SW480 (cell line): ENCODE measurements around the gene TEF.
A peak's percentile ranks its signal among the peaks of the same experiment; 100 is the strongest.
"Not testable (repeated sequence)": the region's sequence is repeated elsewhere in the genome, so short reads cannot be mapped to it uniquely, and the experiment has no call there.

ENCODE experiments used
- DNase-seq: peaks from one replicate; pipeline ENCODE4 v3.0.0-alpha.2; 2016; ENCODE audit warnings: low spot score

Gene TEF

DNA sequence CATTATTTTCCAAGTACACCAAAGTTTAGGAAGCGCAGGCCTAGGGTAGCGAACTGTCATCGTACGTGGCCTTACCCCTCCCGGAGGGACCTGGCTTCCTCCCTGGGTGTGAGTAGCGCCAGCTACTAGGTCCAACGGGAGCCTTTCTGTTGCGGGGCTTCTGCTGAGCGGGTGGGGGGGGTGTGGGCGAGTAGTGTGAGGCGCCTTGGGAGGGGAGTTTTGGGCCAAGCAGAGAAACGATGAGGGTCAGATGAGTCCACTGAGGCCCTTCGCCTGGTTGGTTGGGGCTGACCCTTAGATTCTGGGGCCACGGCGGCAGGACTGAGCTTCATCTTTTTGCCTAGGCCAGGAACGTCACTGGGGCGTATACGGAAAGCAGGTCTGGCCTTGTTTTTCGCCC lies 868 bp downstream of the TEF start:
- DNase-seq = no peak

DNA sequence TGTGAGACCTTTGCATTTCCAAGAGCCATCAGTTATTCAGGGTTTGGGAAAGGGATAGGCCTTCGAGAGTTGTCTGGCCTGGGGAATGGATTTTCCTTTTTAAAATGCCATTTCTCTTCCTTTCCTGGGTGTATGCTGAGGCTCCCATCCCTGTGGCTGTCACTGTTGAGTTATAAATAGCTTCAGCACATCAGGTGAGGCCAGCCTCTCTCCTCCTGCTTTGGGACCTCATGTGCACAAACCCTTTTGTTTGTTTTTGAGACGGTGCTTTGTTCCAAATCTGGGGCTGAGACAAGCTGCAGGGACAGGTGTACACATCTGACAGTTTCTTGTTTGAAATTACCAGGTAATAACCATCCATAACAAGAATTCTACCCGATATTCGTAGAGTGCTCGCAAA lies 1.3 kb downstream of the TEF start:
- DNase-seq = no peak

DNA sequence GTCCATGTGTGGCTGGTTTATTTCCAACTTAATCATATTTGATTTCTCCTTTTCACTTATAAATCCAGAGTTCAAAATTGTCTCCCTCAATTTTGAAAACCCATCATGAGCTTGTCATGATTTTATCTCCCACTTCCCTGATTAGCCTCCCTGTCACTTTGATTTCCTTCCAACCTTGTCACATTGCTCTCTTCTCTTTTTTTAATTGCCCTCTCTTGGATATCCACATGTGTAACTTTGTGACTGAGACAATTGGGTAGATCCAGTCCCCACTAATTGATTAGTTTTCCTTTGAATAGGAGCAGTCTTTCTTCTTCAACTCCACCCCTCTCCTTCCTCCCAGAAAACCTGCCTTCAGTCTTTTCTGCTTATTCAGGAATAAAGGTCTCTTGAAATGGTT lies 2.4 kb downstream of the TEF start:
- DNase-seq = no peak

DNA sequence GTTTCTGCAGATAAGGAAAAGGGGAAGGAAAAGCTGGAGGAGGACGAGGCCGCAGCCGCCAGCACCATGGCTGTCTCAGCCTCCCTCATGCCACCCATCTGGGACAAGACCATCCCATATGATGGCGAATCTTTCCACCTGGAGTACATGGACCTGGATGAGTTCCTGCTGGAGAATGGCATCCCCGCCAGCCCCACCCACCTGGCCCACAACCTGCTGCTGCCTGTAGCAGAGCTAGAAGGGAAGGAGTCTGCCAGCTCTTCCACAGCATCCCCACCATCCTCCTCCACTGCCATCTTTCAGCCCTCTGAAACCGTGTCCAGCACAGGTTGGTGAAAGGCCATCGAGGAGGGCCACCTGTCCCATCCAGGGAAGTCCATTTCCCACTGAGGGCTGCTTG lies 5.6 kb downstream of the TEF start:
- DNase-seq = no peak

DNA sequence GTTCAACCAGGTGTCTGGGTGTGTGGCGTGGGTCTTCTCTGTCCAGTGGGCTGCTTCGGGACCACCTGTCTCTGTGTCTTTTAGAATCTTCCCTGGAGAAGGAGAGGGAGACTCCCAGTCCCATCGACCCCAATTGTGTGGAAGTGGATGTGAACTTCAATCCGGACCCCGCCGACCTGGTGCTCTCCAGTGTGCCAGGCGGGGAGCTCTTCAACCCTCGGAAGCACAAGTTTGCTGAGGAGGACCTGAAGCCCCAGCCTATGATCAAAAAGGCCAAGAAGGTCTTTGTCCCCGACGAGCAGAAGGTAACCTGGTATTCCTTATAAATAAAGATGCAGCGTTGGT lies 12.2 kb downstream of the TEF start:
- DNase-seq = no peak

DNA sequence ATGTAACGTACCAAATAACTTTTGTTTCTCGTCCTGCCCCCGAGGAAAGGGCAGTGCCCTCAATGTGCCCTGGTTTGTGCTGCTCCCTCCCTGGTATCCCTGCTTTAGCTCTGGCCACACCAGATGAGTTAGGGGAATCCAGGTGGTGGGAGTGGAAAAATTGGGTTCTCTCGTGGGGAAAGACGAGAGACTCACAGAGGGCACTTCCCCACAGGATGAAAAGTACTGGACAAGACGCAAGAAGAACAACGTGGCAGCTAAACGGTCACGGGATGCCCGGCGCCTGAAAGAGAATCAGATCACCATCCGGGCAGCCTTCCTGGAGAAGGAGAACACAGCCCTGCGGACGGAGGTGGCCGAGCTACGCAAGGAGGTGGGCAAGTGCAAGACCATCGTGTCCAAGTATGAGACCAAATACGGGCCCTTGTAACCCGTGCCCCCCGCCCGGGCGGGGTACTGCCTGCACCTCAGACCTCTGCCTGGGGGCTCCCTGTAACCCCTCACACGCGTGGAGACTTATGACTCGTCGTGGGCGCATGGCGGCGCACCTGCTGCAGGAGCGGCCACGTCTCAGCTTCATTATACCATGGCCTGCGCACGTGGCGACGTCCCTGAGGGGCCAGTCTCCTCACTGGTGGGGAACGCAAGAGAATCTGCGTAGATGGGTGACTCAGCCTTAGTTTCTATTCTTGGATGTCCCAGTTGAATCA lies 13.9 kb downstream of the TEF start:
- no peak for DNase-seq

DNA sequence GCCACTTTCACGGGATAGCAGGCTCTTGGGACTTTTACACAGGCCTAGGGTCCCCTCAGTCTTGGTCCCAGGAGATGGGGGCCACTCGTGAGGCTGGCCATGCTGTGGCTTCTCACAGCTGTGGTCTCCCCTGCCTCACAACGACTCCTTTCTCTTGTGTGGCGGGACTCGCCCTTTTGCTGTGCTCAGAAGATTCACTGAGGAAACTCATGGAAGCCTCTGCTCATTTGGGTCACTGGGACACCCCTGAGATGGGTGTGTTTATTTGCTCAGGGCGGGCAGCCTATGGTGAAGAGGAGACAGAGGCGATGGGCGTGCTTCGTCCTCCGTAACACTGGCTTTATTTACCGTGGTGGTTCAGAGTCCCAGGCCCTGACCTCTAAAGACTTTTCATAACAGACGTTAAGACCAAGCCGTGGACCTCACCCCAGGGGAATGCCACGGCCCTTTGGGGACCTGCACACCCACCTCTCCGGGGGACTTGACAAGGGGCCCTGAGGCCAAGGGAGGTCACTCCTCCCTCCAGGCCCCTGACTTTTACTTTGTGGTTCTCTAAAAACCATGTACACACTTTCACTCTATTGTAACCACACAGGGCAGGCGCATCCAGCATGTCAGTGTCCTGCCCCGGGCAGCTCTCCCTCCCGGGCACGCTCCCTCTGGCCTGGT lies 15.5 kb downstream of the TEF start:
- no peak for DNase-seq

DNA sequence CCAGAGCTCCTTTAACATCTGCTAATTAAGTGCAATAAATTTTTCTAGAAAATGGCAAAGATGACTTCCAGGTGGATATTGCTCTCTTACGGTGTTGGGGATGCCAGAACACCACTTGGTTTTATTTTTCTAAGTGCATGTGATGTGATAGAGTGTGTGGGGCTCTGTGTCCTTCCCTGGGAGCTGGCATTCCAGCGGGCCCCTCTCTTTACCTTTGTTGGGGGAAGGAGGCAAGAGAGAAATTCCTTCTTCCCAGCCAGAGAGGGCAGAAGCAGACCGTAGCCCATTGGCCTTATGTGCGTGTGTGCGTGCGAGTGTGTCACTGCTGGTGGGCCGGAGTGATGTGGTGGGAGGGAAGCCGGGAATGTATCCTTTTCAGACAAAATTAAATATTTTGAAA lies 17.2 kb downstream of the TEF start:
- DNase-seq = no peak

DNA sequence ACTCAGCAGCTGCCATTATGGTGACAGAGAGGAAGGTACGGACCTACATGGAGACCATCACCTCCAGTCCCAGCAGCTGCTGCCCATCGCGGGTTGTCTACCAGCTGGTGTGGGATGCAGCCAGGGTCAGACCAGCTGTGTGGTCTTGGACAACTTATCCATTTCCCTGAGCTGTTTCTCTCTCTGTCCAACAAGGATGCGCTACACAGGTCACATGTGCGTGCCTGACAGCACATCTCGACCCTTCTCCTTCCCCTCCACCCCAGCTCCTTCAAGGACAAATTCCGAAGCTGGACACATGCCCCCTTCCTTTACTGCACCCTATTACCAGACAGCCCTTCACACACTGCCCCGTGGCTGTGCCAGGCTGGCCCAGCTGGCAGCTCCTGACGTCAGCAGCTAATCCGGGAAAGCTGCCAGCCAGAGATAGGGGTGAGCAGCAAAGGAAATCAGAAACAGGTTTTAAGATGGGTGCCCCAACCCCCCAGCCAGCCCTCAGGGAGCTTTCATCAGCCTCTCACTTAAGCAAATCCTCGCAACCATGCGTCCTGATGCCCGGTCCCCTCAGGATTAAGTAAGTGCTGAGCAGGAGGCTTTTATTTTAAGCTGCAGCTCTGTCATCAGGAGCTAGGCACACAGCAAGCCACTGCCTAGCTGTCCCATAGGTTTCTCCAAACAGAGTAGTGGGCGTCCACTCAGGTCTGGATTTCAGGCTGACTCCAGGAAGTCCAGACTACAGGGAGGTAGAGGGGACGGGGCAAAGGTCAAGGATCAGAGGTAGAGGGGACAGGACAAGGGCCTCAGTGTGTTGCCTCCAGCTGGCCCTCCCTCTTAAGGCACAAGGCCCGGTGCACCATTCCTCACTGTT lies 20.3 kb downstream of the TEF start:
- no peak for DNase-seq

DNA sequence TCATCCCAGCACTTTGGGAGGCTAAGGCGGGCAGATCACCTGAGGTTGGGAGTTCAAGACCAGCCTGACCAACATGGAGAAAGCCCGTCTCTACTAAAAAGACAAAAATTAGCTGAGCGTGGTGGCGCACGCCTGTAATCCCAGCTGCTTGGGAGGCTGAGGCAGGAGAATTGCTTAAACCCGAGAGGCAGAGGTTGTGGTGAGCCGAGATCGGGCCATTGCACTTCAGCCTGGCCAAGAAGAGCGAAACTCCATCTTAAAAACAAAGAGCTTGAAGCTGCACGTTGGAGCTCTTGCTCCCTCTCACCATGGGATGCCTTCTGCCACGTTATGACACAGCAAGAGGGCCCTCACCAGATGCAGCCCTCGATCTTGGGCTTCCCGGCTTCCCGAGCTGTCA lies 21.1 kb downstream of the TEF start:
- DNase-seq = not testable (repeated sequence)

DNA sequence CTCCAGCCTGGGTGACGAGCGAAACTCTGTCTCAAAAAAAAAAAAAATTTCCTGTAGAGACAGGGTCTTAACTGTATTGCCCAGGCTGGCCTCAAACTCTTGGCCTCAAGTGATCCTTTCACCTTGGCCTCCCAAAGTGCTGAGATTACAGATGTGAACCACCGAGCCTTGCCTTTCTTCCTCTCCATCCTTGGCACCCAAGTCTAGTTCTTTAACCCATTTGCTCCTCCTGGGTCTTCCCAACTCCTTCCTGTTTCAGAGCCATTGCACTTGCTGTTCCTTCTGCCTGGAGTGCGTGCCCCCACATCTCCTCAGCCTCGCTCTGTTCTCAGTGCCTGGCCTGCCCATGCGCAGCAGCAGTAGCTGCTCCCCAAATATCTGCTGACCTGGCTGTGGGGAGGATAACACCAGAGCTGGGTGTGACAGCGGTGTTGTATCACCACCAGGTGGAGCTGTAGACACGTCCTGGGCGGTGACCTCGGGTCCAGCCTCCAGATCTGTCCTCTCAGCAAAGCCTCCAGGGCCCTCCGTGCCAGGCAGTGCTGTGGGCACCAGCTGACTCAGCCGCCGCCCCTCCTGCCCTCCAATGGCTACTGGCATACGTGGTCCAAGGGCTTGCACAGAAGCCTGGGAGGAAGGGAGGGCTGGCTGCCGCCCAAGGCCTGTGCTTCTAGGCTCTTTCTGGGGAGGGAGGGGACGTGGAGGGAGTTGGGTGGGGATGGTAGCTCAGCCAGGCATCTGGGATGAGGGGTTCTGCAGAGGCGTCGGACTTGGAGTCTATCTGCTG lies 22.0 kb downstream of the TEF start:
- peak; percentile 83 for DNase-seq

DNA sequence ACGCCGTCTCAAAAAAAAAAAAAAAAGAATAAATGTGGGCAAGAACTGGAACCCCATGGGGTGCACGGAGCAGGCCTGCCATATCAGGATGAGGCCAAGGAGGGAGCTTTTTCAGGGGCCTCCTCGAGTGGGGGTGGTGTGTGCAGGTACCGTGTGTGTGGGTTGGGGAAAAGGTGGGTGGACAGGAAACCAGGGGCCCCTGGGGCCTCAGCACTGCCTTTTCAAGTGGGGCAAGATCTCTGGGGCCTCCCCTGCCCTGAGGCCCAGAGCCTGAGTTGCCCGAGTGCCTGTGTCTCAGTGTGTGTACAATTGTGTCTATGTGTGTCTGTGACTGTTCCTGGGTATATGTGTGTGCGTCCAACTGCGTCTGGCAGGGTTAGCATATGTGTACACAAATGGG lies 23.8 kb downstream of the TEF start:
- DNase-seq = no peak

DNA sequence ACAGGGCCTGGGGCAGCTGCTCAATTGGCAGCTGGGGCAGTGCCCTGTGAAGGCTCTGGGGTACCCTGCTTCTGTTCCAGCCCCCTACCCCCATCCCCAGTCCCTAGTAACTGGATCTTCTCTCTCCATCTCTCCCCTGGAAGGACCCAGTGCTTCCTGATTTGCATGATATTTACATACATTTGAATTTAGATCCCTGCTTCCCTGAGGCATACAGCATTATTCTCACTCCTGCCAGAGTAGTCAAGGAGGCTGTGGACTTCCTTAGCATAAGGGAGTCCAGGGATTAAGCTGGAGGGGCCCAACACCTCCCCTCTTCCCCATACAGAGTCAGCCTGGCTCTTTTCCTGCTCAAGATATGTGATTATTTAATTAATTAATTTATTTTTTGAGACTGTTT lies 24.7 kb downstream of the TEF start:
- no peak for DNase-seq

DNA sequence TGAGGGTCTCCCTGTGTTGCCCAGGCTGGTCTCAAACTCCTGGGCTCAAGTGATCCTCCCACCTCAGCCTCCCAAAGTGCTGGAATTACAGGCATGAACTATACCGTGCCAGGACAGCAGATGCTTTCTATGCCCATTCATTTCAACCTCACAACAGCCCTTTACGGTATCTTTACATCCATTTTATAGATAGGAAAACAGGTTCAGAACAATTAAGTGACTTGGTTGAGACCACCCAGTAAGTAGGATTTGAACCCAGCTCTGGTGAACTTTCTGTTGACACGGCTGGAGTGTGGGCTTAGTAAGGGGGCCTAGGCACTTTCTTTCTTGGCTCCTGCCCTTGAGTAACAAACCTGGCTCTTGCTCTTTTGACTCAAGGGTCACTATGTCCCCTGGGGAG lies 25.7 kb downstream of the TEF start:
- no peak for DNase-seq

DNA sequence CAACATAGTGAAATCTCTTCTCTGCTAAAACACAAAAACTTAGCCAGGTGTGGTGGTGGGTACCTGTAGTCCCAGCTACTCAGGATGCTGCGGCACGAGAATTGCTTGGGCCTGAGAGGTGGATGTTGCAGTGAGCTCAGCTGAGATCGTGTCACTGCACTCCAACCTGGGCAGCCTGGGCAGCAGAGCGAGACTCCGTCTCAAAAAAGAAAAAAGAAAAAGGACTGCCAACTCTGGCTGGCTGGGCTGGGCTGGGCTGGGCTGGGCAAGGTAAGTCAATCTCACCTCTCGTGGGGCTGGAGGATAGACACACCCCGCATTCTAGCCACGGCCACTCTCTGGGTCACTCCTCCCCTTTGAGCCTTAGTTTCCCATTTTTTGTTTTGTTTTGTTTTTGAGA lies 26.9 kb downstream of the TEF start:
- DNase-seq = no peak

DNA sequence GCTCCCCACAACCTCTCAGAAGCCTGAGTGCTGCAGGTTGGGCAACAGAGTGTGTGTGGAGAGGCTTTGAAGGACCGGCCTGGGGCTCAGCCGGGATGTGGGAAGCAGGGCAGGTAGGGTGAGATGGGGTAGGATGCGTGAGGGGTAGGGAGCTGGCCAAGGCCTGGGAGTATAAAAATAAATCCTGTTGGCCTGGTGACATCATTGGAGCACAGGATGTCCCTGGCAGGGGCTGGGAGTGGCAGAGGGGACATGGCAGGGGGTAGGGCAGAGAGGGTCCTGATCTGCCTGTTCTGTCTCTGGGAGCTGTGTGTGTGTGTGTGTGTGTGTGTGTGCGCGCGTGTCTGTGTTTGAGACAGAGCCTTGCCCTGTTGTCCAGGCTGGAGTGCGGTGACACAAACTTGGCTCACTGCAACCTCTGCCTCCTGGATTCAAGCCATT lies 28.6 kb downstream of the TEF start:
- no peak for DNase-seq

DNA sequence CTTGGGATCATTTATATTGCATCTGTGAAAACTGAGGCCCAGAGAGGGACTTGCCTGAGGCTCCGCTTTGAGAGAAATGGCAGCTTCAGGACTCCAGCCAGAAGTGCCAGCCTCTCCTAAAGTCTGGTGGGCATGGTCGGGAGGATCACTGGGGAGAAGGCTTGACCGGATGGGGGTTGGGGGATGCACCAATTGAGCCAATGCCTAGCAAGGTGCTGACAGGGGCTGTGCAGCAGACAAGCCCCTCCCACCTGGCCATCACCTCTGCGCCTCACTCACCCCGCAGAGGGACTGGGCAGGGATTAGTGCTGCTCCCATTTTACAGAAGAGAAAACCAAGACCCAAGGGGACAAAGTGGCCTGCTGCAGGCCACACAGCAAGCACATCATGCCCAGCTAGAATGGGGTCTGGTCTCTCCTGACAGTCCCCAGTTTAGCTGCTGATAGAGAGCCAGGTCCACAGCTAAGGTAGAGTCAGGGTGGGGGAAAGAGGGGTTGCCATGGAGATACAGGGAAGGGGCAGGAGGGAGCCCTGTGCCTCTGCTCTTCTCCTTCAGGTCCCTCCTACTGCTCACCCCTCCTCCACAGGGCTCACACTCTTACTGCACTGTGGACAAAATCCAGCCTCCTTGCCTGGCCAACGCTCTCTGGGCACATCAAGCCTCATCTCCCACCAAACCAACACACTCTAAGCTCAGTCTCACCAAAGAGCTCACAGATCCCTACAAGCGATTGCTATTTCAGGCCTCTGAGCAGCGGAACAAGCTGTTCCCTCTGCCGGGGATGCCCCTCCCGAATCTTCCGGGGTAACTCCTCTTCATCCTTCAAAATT lies 29.5 kb downstream of the TEF start:
- DNase-seq = no peak

DNA sequence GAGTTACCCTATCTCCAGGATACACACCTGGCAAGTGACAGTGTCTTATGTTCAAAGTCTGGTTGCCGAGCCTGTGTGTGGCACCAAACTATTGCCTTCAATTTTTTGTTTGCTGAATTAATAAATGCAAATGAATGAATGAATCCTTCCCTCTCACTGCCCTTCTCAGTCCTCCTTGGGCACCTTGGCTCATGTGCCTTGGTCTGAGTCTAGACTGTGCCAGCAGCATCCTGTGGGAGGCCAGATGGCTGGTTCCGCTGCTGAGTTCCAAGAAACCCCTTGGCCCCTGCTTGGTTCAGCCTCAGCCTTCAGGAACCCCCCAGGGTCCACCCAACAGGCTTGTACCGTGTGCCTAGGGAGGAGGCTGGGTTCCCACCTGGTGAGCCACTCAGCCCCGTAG lies 33.8 kb downstream of the TEF start:
- no peak for DNase-seq

DNA sequence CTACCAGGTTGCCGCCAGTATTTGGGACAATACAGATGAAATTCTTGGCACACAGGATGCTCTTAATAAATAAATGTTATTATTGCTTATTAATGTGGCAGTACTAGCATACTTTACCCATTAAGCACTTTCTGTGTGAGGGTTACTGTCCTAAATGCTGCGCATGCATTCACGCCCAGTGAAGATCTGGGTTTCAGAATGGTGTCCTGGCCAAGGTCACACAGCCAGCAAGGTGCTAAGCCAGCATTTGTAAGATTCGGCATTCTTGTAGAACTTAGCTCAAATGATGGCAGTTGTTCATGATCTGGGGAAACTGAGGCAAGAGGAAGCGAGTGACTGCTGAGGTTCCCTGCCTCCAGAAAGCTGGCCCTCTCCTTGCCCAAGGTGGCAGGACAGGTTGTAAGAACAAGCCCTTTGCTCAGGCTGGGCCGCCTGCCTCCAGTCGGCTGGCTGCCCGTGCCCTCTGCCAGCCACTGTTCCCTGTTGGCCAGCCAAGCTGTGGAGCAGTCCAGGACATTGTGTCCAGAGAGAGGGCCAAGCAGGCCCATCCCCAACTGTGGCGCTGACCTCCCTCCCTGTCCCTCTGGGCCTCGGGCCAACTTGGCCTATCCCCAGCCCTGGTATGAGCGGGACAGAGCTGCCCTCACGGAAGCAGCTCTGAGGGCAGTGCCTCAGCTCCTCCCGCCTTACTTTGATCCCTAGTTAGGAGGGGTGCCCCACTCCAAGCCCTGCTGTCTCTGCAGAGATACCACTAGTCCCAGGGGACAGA lies 36.1 kb downstream of the TEF start:
- no peak for DNase-seq

DNA sequence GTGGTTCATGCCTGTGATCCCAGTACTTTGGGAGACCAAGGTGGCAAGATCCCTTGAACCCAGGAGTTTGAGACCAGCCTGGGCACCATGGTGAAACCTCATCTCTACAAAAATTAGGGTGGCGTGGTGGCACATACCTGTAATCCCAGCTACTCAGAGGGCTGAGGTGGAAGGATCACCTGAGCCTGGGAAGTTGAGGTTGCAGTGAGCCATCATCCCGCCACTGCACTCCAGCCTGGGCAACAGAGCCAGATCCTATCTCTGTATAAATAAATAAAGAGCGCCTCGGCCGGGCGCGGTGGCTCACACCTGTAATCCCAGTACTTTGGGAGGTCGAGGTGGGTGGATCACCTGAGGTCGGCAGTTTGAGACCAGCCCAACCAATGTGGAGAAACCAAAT lies 37.0 kb downstream of the TEF start:
- DNase-seq = no peak
